ENCODE results near the gene GAS2L1. TPM values are rescaled to one million over a fixed set of nuclear protein-coding genes. Genes with fewer than 3 reads are reported as not detected.
A peak's percentile ranks its signal among the peaks of the same experiment; 100 is the strongest.

GAS2L1 gene
- total RNA-seq, 1 experiment from 2014 or later = 29.4 TPM

- Histone ChIP-seq H3K79me2 (ENCODE audit: insufficient read depth, low read length) (peaks cover 5% of the 10 kb centered on the region; the same call in 1 of the 2 replicates), H3K9ac (ENCODE audit: low read length) (no peak overlapping the region), H3K9me3 (ENCODE audit: control insufficient read depth in 1 of 2, insufficient read depth in 1 of 2, low read depth in 1 of 2, low read length in 2 of 2) (no peaks in the 10 kb centered on the region), H3K27me3 (ENCODE audit: insufficient read depth, low read length) (no peaks in the 10 kb centered on the region), H3K4me3 (replicated peaks in 1 of 2; ENCODE audit: low read depth in 1 of 2, low read length in 2 of 2) (no peak overlapping the region), H3K36me3 (ENCODE audit: control insufficient read depth in 1 of 2, insufficient read depth in 2 of 2, low read length in 2 of 2) (no peaks in the 10 kb centered on the region), H3K9me2 (ENCODE audit: insufficient read depth) (no peaks in the 10 kb centered on the region), H4K20me1 (ENCODE audit: insufficient read depth) (no peaks in the 10 kb centered on the region), H2AFZ (ENCODE audit: low read depth, low read length, poor library complexity, severe bottlenecking) (no peak overlapping the region), H3K4me1 (ENCODE audit: control insufficient read depth in 1 of 2, insufficient read depth in 2 of 2, low read length in 2 of 2) (peaks cover 26 to 44% of the 10 kb centered on the region in 2 experiments), H3K27ac (ENCODE audit: low read depth, low read length) (peak overlapping the region; percentile 35; the same call in 1 of the 2 replicates), H3K4me2 (ENCODE audit: low read length) (no peak overlapping the region)
- CTCF ChIA-PET = interaction anchor here (1.1 kb wide), 1 partner anchor 13 kb away, joined by 7 read pairs; no protein-coding TSS in a partner anchor
- no peak for DNase-seq (ENCODE audit: low read depth, low spot score)
- POLR2A ChIA-PET = no interaction called here
- RAD21 ChIA-PET (ENCODE audit: low non-redundant PET in 1 of 2, low total read pairs in 2 of 2, uncharacterized antibody in 2 of 2, unreplicated experiment in 2 of 2) = no interaction called here
- no TSS peak for BruUV-seq (replicated peaks)
- intact Hi-C loops (cut with micrococcal nuclease) = no loop called here
- no peak for ATAC-seq
- TF ChIP-seq ATF3 (IDR thresholded peaks at IDR 0.05) = no peak
- TF ChIP-seq EZH2phosphoT487 (IDR thresholded peaks at IDR 0.05; ENCODE audit: borderline replicate concordance) = no peak
- TF ChIP-seq SIN3A (IDR thresholded peaks at IDR 0.05; ENCODE audit: low read depth) = no peak
- TF ChIP-seq RAD21 (IDR thresholded peaks at IDR 0.05; ENCODE audit: low read depth) = no peak
- no peak for TF ChIP-seq CTCF (IDR thresholded peaks at IDR 0.05 in 2 of 3, conservative IDR thresholded peaks at IDR 0.05 in 1 of 3; ENCODE audit: borderline replicate concordance in 1 of 3, insufficient read depth in 1 of 3, low read depth in 2 of 3, low read length in 2 of 3)
- TF ChIP-seq REST (IDR thresholded peaks at IDR 0.05; ENCODE audit: low read depth) = no peak
- TF ChIP-seq EGR1 (IDR thresholded peaks at IDR 0.05; ENCODE audit: low read depth) = no peak
- TF ChIP-seq ELF1 (IDR thresholded peaks at IDR 0.05; ENCODE audit: borderline replicate concordance, low read depth) = no peak
- TF ChIP-seq YY1 (IDR thresholded peaks at IDR 0.05; ENCODE audit: extremely low read depth, insufficient replicate concordance, low read depth, low read length) = no peak
- no peak for TF ChIP-seq CBX3 (IDR thresholded peaks at IDR 0.05; ENCODE audit: low read depth)
- no peak for TF ChIP-seq EZH2 (IDR thresholded peaks at IDR 0.05)
- TF ChIP-seq JUND (IDR thresholded peaks at IDR 0.05) = no peak
- no peak for TF ChIP-seq ZFX (IDR thresholded peaks at IDR 0.05)
- TF ChIP-seq FOSL1 (IDR thresholded peaks at IDR 0.05; ENCODE audit: low read depth) = no peak
- TF ChIP-seq MAX (IDR thresholded peaks at IDR 0.05) = no peak
- TF ChIP-seq SRF (IDR thresholded peaks at IDR 0.05; ENCODE audit: low read depth) = no peak
- no peak for TF ChIP-seq SP1 (IDR thresholded peaks at IDR 0.05; ENCODE audit: low read depth)
Measured at GRCh38 chr22:29312218-29313125, 6.0 kb downstream of the GAS2L1 start.
